GM12872 (cell line): ENCODE results near the gene ZFAND3.

Experiments used
- CTCF ChIP-seq: IDR thresholded peaks from 3 replicates; pipeline ENCODE4 v1.5.1; 2011; ENCODE audit warnings: low read depth, mild to moderate bottlenecking, low read length, moderate library complexity; ENCODE audit not compliant: insufficient read depth

ZFAND3 gene

GRCh38 chr6:38095054-38095453, 275.5 kb downstream of the ZFAND3 start:
- TF ChIP-seq CTCF: no peak

- TF ChIP-seq CTCF: no peak
Observed at GRCh38 chr6:38099221-38099620, 279.7 kb downstream of the ZFAND3 start.

- TF ChIP-seq CTCF: no peak
Observed at GRCh38 chr6:38100380-38100779, 280.9 kb downstream of the ZFAND3 start.

GRCh38 chr6:38103921-38104320, 284.4 kb downstream of the ZFAND3 start:
- TF ChIP-seq CTCF: no peak

GRCh38 chr6:38105066-38105465, 285.5 kb downstream of the ZFAND3 start:
- TF ChIP-seq CTCF: no peak

- TF ChIP-seq CTCF: no peak
Observed at GRCh38 chr6:38107073-38107472, 287.5 kb downstream of the ZFAND3 start.

- no peak for TF ChIP-seq CTCF
Observed at GRCh38 chr6:38110481-38110971, 291.0 kb downstream of the ZFAND3 start.

- no peak for TF ChIP-seq CTCF
Observed at GRCh38 chr6:38112181-38112580, 292.7 kb downstream of the ZFAND3 start.
